Esophagus squamous epithelium (tissue), 5 donors: Measurements from ENCODE around the gene NDFIP2. TPM values are rescaled to one million over a fixed set of nuclear protein-coding genes. Genes with fewer than 3 reads are reported as not detected.

Experiments used
- DNase-seq: peaks from one replicate; lab custom pipeline; 2025; lab: John Stamatoyannopoulos, UW
- H3K27ac ChIP-seq, 4 donors: fragments of 200-600 bp; sonication (generic); one replicate each; pipeline ENCODE4 v1.5.1; 2016 to 2019; ENCODE audit warnings: mild to moderate bottlenecking in 1 of 4
- H3K27me3 ChIP-seq, 4 donors: fragments of 200-600 bp; sonication (generic); 1 replicate in 3 of 4; 2 replicates in 1 of 4; pipeline versions ENCODE4 v1.5.1 to v1.6.0; 2017 to 2021; ENCODE audit warnings: antibody characterized with exemption in 1 of 4
- H3K36me3 ChIP-seq, 3 donors: fragments of 200-600 bp; sonication (generic); one replicate each; pipeline ENCODE4 v1.5.1; 2016 to 2019
- H3K4me1 ChIP-seq, 3 donors: fragments of 200-600 bp; sonication (generic); one replicate each; pipeline ENCODE4 v1.5.1; 2017 to 2019
- H3K4me3 ChIP-seq, 4 donors: fragments of 200-600 bp; sonication (generic); 1 replicate in 3 of 4; 2 replicates in 1 of 4; pipeline ENCODE4 v1.5.1; 2016 to 2019; ENCODE audit warnings: mild to moderate bottlenecking in 2 of 4, moderate library complexity in 1 of 4
- H3K9me3 ChIP-seq, 3 donors: fragments of 200-600 bp; sonication (generic); one replicate each; pipeline ENCODE4 v1.5.1; 2016 to 2019
- POLR2A ChIP-seq, 4 donors: fragments of 450-650 bp; IDR thresholded peaks; one replicate each; pipeline ENCODE4 v1.6.1; 2017; ENCODE audit warnings: antibody characterized with exemption in 4 of 4, mild to moderate bottlenecking in 4 of 4, moderate library complexity in 3 of 4
- WGBS, 2 donors: methylation state at CpG; one replicate each; pipeline ENCODE4 v1.1.5; 2018; 5-methylcytosine and 5-hydroxymethylcytosine counted together
- intact Hi-C: fragments of 100-400 bp; cut with DNase I; formaldehyde crosslinking; loops from one replicate; pipeline ENCODE4 v1.15.0; 2022
- total RNA-seq, 4 donors: library from RNA; depleted of rRNA; stranded (reverse); fragments of >200 nt; gene quantifications; one replicate each; pipeline ENCODE4 v1.1.0, GENCODE V29; 2016
- TF ChIP-seq, protein P1 (sequence below), 6 experiments: fragments of 450-650 bp in 4 of 6; fragments of 200-600 bp in 2 of 6; sonication (generic) in 2 of 6; IDR thresholded peaks; one replicate each; pipeline ENCODE4 v1.5.1; 2016 to 2019; ENCODE audit warnings: antibody characterized with exemption in 6 of 6, mild to moderate bottlenecking in 4 of 6, moderate library complexity in 4 of 6
- donor health status: DM: yes; HTN: yes; CAD: no.

The NDFIP2 gene
- total RNA-seq, 4 donors from 2014 or later, result 37.8 to 81.9 (median 54.8) TPM

DNA sequence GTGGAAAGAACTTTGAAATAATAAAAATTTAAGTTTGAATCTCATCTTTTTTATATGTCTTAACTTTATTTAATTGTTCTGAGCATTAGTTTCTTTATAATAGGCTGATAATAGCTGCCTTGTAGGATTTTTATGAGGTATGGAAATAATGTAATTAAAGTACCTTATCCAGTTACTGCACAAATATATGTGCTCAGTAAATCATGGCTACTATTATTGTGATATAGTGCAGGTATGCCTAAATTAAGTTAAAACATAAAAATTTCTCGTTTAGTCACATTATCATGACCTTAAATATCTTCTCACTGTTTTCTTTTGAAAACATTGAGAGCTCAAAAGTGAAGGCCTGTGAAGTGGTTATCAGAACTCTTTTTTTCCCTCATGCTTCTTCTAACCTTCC lies 62.9 kb downstream of the NDFIP2 start:
- Histone ChIP-seq H3K36me3 (peaks cover 0 to 23% (median 0%) of the 10 kb centered on the region in 3 donors), H3K27me3 (no peaks in the 10 kb centered on the region), H3K9me3 (no peaks in the 10 kb centered on the region), H3K27ac (no peak overlapping the region), H3K4me1 (peaks cover 0 to 3% (median 0%) of the 10 kb centered on the region in 3 donors), H3K4me3 (no peak overlapping the region)
- DNase-seq, result no peak
- intact Hi-C loops, result no loop called here
- WGBS, 2 donors, result 79 to 83% methylated on average over 1 of the region's 1 CpG
- TF ChIP-seq, protein P1, sequence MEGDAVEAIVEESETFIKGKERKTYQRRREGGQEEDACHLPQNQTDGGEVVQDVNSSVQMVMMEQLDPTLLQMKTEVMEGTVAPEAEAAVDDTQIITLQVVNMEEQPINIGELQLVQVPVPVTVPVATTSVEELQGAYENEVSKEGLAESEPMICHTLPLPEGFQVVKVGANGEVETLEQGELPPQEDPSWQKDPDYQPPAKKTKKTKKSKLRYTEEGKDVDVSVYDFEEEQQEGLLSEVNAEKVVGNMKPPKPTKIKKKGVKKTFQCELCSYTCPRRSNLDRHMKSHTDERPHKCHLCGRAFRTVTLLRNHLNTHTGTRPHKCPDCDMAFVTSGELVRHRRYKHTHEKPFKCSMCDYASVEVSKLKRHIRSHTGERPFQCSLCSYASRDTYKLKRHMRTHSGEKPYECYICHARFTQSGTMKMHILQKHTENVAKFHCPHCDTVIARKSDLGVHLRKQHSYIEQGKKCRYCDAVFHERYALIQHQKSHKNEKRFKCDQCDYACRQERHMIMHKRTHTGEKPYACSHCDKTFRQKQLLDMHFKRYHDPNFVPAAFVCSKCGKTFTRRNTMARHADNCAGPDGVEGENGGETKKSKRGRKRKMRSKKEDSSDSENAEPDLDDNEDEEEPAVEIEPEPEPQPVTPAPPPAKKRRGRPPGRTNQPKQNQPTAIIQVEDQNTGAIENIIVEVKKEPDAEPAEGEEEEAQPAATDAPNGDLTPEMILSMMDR (IDR thresholded peaks at IDR 0.05), result no peak
- no peak for TF ChIP-seq POLR2A (IDR thresholded peaks at IDR 0.05)

DNA sequence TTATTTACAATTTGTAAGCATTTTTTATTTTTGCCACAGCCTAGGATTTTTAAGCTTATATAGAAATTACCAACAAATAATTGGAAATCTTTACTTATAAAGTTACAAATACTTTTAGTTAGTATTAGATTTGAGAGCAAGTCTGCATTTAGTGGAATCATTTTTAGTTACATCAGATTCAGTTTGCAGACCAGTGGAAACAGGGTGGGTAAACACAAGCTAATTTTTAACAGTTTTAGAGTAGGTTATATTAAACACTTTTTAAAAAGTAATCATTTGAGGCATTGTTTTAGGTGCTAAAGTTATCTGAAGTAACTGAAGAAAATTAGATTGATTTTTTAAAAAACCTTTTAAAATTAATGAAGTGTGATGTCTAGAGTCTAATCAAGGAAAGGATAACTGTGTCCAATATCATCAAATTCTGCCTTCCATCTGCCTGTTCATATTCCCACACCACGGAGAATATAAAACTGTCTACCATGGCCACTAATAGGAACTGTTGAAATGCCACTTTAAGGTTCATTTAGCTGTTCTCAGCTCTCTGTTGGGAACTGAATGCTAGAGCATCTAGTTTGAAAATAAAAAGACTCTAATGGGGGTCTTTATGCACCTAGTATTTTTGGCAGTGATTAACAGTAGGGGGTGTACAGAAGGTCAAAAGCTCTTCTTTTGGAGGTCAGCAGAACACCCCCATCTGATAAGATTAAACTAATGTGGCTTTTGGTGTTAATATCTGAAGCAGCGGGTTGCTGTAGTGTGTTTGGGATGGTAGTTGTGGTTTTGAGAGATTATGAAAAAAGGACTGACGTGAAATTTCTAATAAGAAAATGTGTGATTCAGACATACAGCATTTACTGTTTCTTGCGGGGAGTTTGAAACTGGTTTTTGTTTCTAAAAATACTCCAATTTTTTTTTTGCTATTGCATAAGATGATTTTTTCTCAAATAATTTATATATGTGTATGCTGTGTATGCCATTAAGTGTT lies 66.5 kb downstream of the NDFIP2 start:
- intact Hi-C loops, result no loop called here
- DNase-seq, result no peak
- peaks cover 0 to 6% (median 0%) of the 10 kb centered on the region in 3 donors for H3K4me1 ChIP-seq
- no peaks in the 10 kb centered on the region for H3K9me3 ChIP-seq
- no peak overlapping the region for H3K27ac ChIP-seq
- peaks cover 0 to 14% (median 0%) of the 10 kb centered on the region in 3 donors for H3K36me3 ChIP-seq
- TF ChIP-seq, protein P1 (IDR thresholded peaks at IDR 0.05), result no peak
- no peak for TF ChIP-seq POLR2A (IDR thresholded peaks at IDR 0.05)
- no peaks in the 10 kb centered on the region for H3K27me3 ChIP-seq
- 80% methylated on average over 4 of the region's 4 CpGs for WGBS, 2 donors
- no peak overlapping the region for H3K4me3 ChIP-seq

DNA sequence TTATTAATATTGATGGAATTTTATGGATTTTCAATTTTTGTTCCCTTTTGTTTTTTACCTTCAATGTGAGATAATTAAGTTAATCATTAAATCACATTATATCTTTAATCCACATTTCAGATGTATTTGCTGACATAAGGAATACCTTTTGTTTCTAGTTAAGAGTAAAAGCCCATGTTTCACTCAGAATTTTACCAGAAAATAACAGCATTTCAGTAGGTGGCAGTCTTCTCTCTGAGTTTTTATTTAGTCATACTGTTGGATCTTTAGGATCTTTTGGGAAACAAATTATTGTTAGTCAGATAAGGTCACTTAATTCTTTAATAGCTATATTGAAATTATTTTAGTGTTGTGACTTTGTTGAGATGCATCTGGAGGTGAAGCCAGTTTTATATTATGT lies 67.9 kb downstream of the NDFIP2 start:
- DNase-seq, result no peak
- no peak overlapping the region for H3K4me3 ChIP-seq
- peaks cover 0 to 6% (median 0%) of the 10 kb centered on the region in 3 donors for H3K4me1 ChIP-seq
- H3K9me3 ChIP-seq, result no peaks in the 10 kb centered on the region
- peaks cover 0 to 4% (median 0%) of the 10 kb centered on the region in 3 donors for H3K36me3 ChIP-seq
- no peak overlapping the region for H3K27ac ChIP-seq
- TF ChIP-seq, protein P1 (IDR thresholded peaks at IDR 0.05), result peak in 3 of 6 experiments; percentile 24 to 52 (median 38)
- TF ChIP-seq POLR2A (IDR thresholded peaks at IDR 0.05), result no peak
- intact Hi-C loops, result no loop called here
- no peaks in the 10 kb centered on the region for H3K27me3 ChIP-seq

DNA sequence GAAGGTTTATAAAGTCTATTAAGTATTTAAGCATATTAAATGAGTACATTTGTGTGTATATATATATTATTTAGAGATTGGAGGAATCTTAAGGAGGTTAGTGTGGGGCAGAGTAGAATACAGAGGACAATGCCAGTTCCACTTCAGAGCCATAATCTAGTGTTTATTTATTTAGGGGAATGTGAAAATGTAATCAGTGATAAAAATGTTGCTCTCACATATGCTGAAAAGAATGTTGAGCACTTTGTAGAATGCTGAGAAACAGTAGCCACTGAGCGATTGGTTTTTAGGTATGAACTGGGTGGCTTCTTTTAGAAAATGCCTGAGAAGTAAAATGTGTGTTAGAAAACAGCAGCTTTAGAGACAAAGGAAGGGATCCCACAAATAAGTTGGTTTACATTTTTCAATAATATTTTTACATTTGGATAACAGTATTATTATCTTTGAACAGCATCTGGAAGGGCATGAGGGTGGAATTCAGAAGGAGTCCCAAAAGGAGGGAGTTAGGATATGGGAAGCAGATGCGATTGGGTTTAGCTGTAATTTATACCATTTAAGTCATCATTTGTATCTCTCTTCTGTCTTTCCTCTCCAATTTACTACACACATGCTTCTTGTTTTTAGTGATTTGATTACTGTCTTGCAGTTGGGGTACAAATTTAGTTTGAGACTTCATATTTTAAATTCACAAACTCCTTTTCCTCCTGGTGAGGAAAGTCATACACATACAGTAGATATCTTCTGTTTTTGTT lies 68.6 kb downstream of the NDFIP2 start:
- no peak for DNase-seq
- no peak for TF ChIP-seq POLR2A (IDR thresholded peaks at IDR 0.05)
- TF ChIP-seq, protein P1 (IDR thresholded peaks at IDR 0.05), result no peak
- Histone ChIP-seq H3K4me3 (no peak overlapping the region), H3K27ac (no peak overlapping the region), H3K9me3 (no peaks in the 10 kb centered on the region), H3K36me3 (peaks cover 0 to 4% (median 0%) of the 10 kb centered on the region in 3 donors), H3K4me1 (peaks cover 0 to 6% (median 0%) of the 10 kb centered on the region in 3 donors), H3K27me3 (no peaks in the 10 kb centered on the region)
- WGBS, 2 donors, result 76 to 78% methylated on average over 2 of the region's 2 CpGs
- intact Hi-C loops, result no loop called here
